Measurements from ENCODE around the gene RARRES1.
"Not testable (repeated sequence)": the region's sequence is repeated elsewhere in the genome, so short reads cannot be mapped to it uniquely, and the experiment has no call there.

Gene RARRES1

GRCh38 chr3:158701420-158702065 is 30.7 kb downstream of the RARRES1 start:
- TF ChIP-seq, protein P1, sequence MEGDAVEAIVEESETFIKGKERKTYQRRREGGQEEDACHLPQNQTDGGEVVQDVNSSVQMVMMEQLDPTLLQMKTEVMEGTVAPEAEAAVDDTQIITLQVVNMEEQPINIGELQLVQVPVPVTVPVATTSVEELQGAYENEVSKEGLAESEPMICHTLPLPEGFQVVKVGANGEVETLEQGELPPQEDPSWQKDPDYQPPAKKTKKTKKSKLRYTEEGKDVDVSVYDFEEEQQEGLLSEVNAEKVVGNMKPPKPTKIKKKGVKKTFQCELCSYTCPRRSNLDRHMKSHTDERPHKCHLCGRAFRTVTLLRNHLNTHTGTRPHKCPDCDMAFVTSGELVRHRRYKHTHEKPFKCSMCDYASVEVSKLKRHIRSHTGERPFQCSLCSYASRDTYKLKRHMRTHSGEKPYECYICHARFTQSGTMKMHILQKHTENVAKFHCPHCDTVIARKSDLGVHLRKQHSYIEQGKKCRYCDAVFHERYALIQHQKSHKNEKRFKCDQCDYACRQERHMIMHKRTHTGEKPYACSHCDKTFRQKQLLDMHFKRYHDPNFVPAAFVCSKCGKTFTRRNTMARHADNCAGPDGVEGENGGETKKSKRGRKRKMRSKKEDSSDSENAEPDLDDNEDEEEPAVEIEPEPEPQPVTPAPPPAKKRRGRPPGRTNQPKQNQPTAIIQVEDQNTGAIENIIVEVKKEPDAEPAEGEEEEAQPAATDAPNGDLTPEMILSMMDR (conservative IDR thresholded peaks at IDR 0.05; ENCODE audit: low read depth, low read length) = no peak
- no peak overlapping the region for H3K4me3 ChIP-seq (ENCODE audit: low read depth, low read length)
- DNase-seq (ENCODE audit: low read depth) = no peak

DNA sequence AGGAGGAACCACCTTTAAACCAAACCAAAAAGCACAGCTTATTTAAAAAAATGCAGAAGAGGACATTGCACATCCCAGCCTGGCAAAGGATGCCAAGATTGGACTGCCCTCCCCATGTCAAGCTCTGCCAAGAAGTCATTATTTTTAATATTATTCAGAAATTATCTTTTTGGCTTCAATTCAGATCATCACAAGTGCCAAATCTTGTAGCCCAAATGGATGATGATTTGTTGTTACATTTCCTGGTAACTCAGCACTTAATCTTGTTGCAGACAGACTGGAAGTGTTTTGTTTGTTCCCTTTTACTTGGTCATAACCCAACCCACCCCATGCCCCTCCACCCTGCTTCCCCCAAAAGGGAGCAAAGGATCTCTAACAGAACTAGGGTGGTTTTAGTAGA is 31.7 kb downstream of the RARRES1 start:
- no peak for DNase-seq (ENCODE audit: low read depth)
- TF ChIP-seq, protein P1 (conservative IDR thresholded peaks at IDR 0.05; ENCODE audit: low read depth, low read length) = no peak
- H3K4me3 ChIP-seq (ENCODE audit: low read depth, low read length) = no peak overlapping the region

DNA sequence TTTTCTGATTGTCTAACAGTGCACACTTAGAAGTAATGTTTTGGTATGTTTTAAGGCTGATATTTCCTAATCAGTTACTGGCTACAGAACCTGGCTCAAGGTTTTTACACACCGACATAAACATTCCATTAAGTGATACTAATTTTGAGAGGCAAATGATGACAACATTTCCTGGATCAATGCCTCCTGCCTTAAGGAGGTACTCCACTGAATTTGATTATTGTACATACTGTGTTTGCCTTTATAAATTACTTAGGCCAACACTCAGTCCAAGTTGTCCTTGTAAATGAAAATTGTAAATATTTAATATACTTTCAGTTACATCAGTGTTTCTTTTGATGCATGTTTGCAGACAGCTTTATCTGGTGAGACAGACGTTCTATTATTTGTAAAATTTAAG is 35.6 kb downstream of the RARRES1 start:
- no peak overlapping the region for H3K4me3 ChIP-seq (ENCODE audit: low read depth, low read length)
- TF ChIP-seq, protein P1 (conservative IDR thresholded peaks at IDR 0.05; ENCODE audit: low read depth, low read length) = no peak
- peak; percentile 63 for DNase-seq (ENCODE audit: low read depth)

DNA sequence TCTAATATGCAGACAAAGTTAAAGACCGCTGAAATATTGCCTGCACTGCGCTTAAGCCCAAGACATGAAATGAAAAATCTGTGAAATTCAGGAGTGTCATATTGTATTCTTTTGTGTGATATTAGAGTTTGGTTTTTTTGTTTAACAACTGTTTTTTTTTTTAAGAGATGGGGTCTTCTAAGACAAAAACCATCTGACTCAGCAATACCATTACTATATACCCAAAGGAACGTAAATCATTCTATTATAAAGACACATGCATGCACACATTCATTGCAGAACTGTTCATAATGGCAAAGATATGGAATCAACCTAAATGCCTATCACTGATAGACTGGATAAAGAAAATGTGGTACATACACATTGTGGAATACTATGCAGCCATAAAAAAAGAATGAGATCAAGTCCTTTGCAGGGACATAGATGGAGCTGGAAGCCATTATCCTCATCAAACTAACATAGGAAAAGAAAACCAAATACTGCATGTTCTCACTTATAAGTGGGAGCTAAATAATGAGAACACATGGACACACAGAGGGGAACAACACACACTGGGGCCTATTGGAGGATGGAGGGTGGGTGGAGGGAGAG is 38.3 kb downstream of the RARRES1 start:
- not testable (repeated sequence) for H3K4me3 ChIP-seq (ENCODE audit: low read depth, low read length); DNase-seq (ENCODE audit: low read depth)

GRCh38 chr3:158685159-158685558 is 47.1 kb downstream of the RARRES1 start:
- no peak for DNase-seq (ENCODE audit: low read depth)
- TF ChIP-seq, protein P1 (conservative IDR thresholded peaks at IDR 0.05; ENCODE audit: low read depth, low read length) = no peak

GRCh38 chr3:158683230-158683962 is 48.9 kb downstream of the RARRES1 start:
- H3K4me3 ChIP-seq (ENCODE audit: low read depth, low read length) = no peak overlapping the region
- peak; percentile 90 for DNase-seq (ENCODE audit: low read depth)
- TF ChIP-seq, protein P1 (conservative IDR thresholded peaks at IDR 0.05; ENCODE audit: low read depth, low read length) = no peak

More at GRCh38 chr3:158685159-158685558, 47.1 kb downstream of the RARRES1 start:
- H3K4me3 ChIP-seq (ENCODE audit: low read depth, low read length) = no peak overlapping the region

DNA sequence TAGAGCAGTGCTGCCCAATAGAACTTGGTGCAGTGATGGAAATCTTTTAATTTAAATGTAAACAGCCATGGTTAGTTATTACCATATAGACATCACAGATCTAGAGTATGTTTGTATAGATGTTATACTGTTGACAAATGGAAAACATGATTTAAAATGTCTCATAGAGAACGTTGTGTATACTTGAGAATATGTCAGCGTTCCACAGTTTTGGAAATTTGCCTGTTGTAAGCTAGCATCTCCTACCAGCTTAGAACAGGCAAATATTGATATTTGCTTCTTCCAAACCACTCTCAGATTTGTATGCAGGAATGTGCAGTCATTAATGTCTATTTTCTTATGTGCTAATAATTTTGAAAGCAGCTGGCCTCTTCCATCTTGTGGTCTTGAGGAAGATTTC is 51.4 kb downstream of the RARRES1 start:
- H3K4me3 ChIP-seq (ENCODE audit: low read depth, low read length) = no peak overlapping the region
- TF ChIP-seq, protein P1 (conservative IDR thresholded peaks at IDR 0.05; ENCODE audit: low read depth, low read length) = no peak
- no peak for DNase-seq (ENCODE audit: low read depth)
